Measurements from ENCODE around the gene VMAC. TPM values are rescaled to one million over a fixed set of nuclear protein-coding genes. Genes with fewer than 3 reads are reported as not detected.
A peak's percentile ranks its signal among the peaks of the same experiment; 100 is the strongest.

The VMAC gene
- total and polyA plus RNA-seq, 2 of the 8 experiments (the other 6 are each of a cell fraction or from before 2014, with no cell fraction given), result 1.3 to 2.2 TPM

GRCh38 chr19:5958074-5958850 lies 53.6 kb downstream of the VMAC start:
- H4K5ac ChIP-seq (ENCODE audit: insufficient read length, low read depth, low read length), result no peak overlapping the region
- H3K79me1 ChIP-seq (ENCODE audit: low read depth, low read length), result peaks cover 44% of the 10 kb centered on the region
- H3K36me3 ChIP-seq (ENCODE audit: control insufficient read depth in 2 of 4, insufficient read depth in 4 of 4, low read length in 3 of 4), result no peaks in the 10 kb centered on the region
- no peak overlapping the region for H2BK12ac ChIP-seq (ENCODE audit: low read depth, low read length)
- ChIA-PET POLR2A (ENCODE audit: partially characterized antibody) (interaction anchor here (1.7 kb wide), 1 partner anchor 17 kb away, joined by 4 read pairs; no protein-coding TSS in a partner anchor), CTCF (ENCODE audit: partially characterized antibody) (interaction anchor here (0.6 to 5.8 kb wide), 6 partner anchors 9 to 752 kb away, joined by 3 to 43 read pairs (median 4); no protein-coding TSS in a partner anchor)
- TF ChIP-seq MAX (IDR thresholded peaks at IDR 0.05) (peak; percentile 14; the same call in 1 of the 2 replicates), PHF8 (conservative IDR thresholded peaks at IDR 0.05; ENCODE audit: low read depth, low read length) (no peak)
- H2AK5ac ChIP-seq (ENCODE audit: low read depth, low read length), result no peak overlapping the region
- peaks cover 38 to 50% of the 10 kb centered on the region in 2 experiments for H4K20me1 ChIP-seq (replicated peaks in 1 of 2; ENCODE audit: control insufficient read depth in 1 of 2, insufficient read depth in 2 of 2, low read length in 2 of 2)
- H3K4me1 ChIP-seq (replicated peaks in 1 of 4; ENCODE audit: control insufficient read depth in 3 of 4, insufficient read depth in 4 of 4, low read length in 3 of 4), result peaks cover 12 to 44% (median 26%) of the 10 kb centered on the region in 4 experiments
- H3K4me2 ChIP-seq (ENCODE audit: insufficient read depth in 1 of 2, low read depth in 2 of 2, low read length in 2 of 2), result peak overlapping the region in 1 of 2 experiments; percentile 16; a peak in 1 of 4 replicates
- DNase-seq (ENCODE audit: low read depth in 1 of 2, low spot score in 2 of 2), result no peak
- no peak overlapping the region for H3K4ac ChIP-seq (replicated peaks; ENCODE audit: insufficient read length, low read depth, low read length)
- H2BK15ac ChIP-seq (ENCODE audit: low read length), result no peak overlapping the region; the same call in 1 of the 2 replicates
- no peak overlapping the region for H4K91ac ChIP-seq (replicated peaks; ENCODE audit: insufficient read length, low read length)
- H2BK120ac ChIP-seq (replicated peaks; ENCODE audit: low read depth, low read length), result no peak overlapping the region
- no peaks in the 10 kb centered on the region for H3K23me2 ChIP-seq (ENCODE audit: low read depth, low read length)
- H2BK5ac ChIP-seq (ENCODE audit: low read depth, low read length), result no peak overlapping the region
- WGBS, 2 experiments (ENCODE audit: extremely low coverage in 1 of 2, insufficient coverage in 1 of 2, insufficient read length in 1 of 2, insufficient replicate concordance in 2 of 2, low coverage in 1 of 2, low lambda C conversion rate in 2 of 2, missing lambda C conversion rate in 1 of 2), result 75% methylated on average over 21 of the region's 21 CpGs; no CpG with 5 or more reads in 1 of the 2 experiments
- H3K27ac ChIP-seq (ENCODE audit: low read depth, low read length), result no peak overlapping the region
- peak overlapping the region in 1 of 4 experiments; percentile 24; a peak in 1 of 7 replicates for H3K9ac ChIP-seq (replicated peaks in 1 of 4; ENCODE audit: extremely low read depth in 1 of 4, low read depth in 3 of 4, low read length in 3 of 4)
- no peak for FAIRE-seq
- H2AFZ ChIP-seq (ENCODE audit: low read length), result no peak overlapping the region
- H3K56ac ChIP-seq (replicated peaks; ENCODE audit: insufficient read length, low read depth, low read length), result no peak overlapping the region
- H3K18ac ChIP-seq (ENCODE audit: extremely low read depth, low read length), result 0 out of 2 replicates have a peak overlapping the region, but pooled peaks have one; percentile 20
- no peak overlapping the region for H3K14ac ChIP-seq (ENCODE audit: insufficient read length)
- H3K23ac ChIP-seq (ENCODE audit: insufficient read length), result no peak overlapping the region
- H4K8ac ChIP-seq (ENCODE audit: extremely low read depth, insufficient read depth, low read length), result 0 out of 2 replicates have a peak overlapping the region, but pooled peaks have one; percentile 36
- H3K9me3 ChIP-seq (ENCODE audit: insufficient read depth in 2 of 2, low read depth in 1 of 2, low read length in 1 of 2), result no peaks in the 10 kb centered on the region
- H2BK20ac ChIP-seq (ENCODE audit: low read length), result no peak overlapping the region
- no peak overlapping the region for H3K4me3 ChIP-seq (ENCODE audit: extremely low read depth in 1 of 4, insufficient read depth in 2 of 4, low read depth in 3 of 4, low read length in 4 of 4)
- peaks cover 14 to 94% of the 10 kb centered on the region in 2 experiments for H3K79me2 ChIP-seq (ENCODE audit: control insufficient read depth in 1 of 2, insufficient read depth in 2 of 2, low read length in 2 of 2)
- H3K27me3 ChIP-seq (replicated peaks in 1 of 4; ENCODE audit: control insufficient read depth in 3 of 4, extremely low read depth in 1 of 4, insufficient read depth in 3 of 4, low read length in 3 of 4), result no peaks in the 10 kb centered on the region; a peak in 1 of 7 replicates
